ENCODE measurements around the gene IGF2BP3. TPM values are rescaled to one million over a fixed set of nuclear protein-coding genes. Genes with fewer than 3 reads are reported as not detected.

Gene IGF2BP3
- total RNA-seq, 1 experiment from 2014 or later: 11.7 TPM

DNA sequence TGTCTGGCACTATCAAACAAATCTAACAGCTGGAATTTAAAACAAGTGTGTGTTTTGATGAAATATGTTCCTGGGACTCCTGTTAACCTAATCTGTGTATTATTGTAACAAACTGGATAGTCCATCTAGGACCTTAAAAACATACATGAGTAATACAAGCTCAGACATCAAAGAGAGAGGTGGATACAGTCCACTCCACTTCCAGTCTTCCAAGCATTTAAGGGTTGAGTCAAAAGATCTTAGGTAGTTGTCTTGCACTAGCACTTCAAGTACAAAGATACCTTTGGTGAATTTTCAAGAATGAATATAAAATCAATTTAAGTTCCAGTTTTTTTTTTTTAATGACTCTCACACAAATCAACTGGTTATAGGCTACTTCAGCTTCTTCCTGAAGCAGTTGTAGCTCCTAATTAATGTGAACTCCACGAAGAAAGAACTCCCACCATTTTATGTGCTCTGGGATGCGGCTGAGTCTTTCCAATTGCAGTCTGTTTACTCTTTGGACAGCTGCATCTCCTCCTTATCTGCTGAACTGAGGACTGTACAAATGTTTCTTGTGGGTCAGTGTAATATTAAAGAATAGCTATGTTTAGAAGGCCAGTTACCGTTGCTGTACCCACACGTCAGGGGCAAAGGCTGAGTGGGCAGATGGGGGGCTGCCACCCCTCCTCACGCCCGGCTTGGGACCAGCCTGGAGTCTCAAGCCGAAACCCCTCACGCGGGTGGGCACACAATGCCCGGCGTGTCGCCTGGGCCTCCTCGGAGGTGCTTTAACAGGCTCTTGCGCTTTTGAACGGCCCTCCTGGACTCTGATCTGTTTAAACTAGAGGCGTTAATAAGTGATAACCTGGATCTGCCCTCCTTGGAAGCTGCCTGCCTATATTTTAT lies 2.9 kb upstream of the IGF2BP3 start:
- DNase-seq (no peak), ATAC-seq (no peak)
- H3F3A ChIP-seq (ENCODE audit: low read length, unreplicated experiment): no peaks in the 10 kb centered on the region
- no peak overlapping the region for H3K4me3 ChIP-seq (ENCODE audit: low read length)
- no peaks in the 10 kb centered on the region for H4K20me1 ChIP-seq (ENCODE audit: low read length)
- peaks cover 19% of the 10 kb centered on the region; the same call in 1 of the 2 replicates for H3K27me3 ChIP-seq (ENCODE audit: low read length)
- H3K36me3 ChIP-seq (ENCODE audit: low read depth, low read length): no peaks in the 10 kb centered on the region
- POLR2A ChIA-PET (ENCODE audit: unreplicated experiment): interaction anchor here (0.5 kb wide), 1 partner anchor 228 kb away, joined by 5 read pairs; no protein-coding TSS in a partner anchor
- H2AFZ ChIP-seq (ENCODE audit: low read length): no peak overlapping the region
- TF ChIP-seq, protein P1, sequence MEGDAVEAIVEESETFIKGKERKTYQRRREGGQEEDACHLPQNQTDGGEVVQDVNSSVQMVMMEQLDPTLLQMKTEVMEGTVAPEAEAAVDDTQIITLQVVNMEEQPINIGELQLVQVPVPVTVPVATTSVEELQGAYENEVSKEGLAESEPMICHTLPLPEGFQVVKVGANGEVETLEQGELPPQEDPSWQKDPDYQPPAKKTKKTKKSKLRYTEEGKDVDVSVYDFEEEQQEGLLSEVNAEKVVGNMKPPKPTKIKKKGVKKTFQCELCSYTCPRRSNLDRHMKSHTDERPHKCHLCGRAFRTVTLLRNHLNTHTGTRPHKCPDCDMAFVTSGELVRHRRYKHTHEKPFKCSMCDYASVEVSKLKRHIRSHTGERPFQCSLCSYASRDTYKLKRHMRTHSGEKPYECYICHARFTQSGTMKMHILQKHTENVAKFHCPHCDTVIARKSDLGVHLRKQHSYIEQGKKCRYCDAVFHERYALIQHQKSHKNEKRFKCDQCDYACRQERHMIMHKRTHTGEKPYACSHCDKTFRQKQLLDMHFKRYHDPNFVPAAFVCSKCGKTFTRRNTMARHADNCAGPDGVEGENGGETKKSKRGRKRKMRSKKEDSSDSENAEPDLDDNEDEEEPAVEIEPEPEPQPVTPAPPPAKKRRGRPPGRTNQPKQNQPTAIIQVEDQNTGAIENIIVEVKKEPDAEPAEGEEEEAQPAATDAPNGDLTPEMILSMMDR (conservative IDR thresholded peaks at IDR 0.05; ENCODE audit: low read depth, low read length): no peak
- CTCF ChIA-PET: interaction anchor here (0.6 to 0.9 kb wide), 2 partner anchors 83 to 200 kb away, joined by 3 read pairs; no protein-coding TSS in a partner anchor
- no peaks in the 10 kb centered on the region for H3K9me3 ChIP-seq (ENCODE audit: low read length)
- no peak overlapping the region for H3K27ac ChIP-seq (ENCODE audit: low read length)
- H3K9ac ChIP-seq (ENCODE audit: low read length): no peak overlapping the region
- H3K9me2 ChIP-seq (replicated peaks; ENCODE audit: low read length): no peaks in the 10 kb centered on the region
- BruUV-seq (replicated peaks): no TSS peak
- intact Hi-C loops (cut with micrococcal nuclease): no loop called here
- H3K4me2 ChIP-seq (ENCODE audit: low read length): peak overlapping the region; percentile 81
- H3K4me1 ChIP-seq (ENCODE audit: insufficient read depth, low read length): peaks cover 23% of the 10 kb centered on the region
- peaks cover 25% of the 10 kb centered on the region for H3K79me2 ChIP-seq (ENCODE audit: low read length)

DNA sequence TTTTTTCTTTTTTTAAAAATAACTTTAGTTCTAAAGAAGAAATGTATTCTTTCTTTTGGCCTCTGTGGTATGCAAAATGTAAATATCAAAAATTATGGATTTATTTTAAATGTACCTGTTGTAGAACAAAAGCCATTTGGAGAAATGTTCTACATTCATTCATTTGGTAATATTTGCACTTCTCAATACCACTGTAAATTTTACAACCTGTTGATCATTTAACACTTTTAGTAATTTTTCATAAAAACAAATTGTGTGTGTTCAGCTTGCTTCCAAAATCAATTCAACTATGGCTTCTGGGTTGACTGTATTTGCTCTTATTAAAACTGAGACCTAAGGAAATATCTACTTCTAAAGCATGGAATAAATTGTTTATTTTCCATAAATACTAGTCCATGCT lies 2.3 kb upstream of the IGF2BP3 start:
- H4K20me1 ChIP-seq (ENCODE audit: low read length): no peaks in the 10 kb centered on the region
- DNase-seq (no peak), ATAC-seq (no peak)
- H3K79me2 ChIP-seq (ENCODE audit: low read length): peaks cover 31% of the 10 kb centered on the region
- no peaks in the 10 kb centered on the region for H3K9me2 ChIP-seq (replicated peaks; ENCODE audit: low read length)
- H3K27me3 ChIP-seq (ENCODE audit: low read length): peaks cover 15% of the 10 kb centered on the region; the same call in 1 of the 2 replicates
- H3K4me1 ChIP-seq (ENCODE audit: insufficient read depth, low read length): peaks cover 23% of the 10 kb centered on the region
- no peaks in the 10 kb centered on the region for H3F3A ChIP-seq (ENCODE audit: low read length, unreplicated experiment)
- H3K9me3 ChIP-seq (ENCODE audit: low read length): no peaks in the 10 kb centered on the region
- H3K4me2 ChIP-seq (ENCODE audit: low read length): peak overlapping the region; percentile 81
- H3K36me3 ChIP-seq (ENCODE audit: low read depth, low read length): no peaks in the 10 kb centered on the region
- intact Hi-C loops (cut with micrococcal nuclease): no loop called here
- no peak overlapping the region for H3K27ac ChIP-seq (ENCODE audit: low read length)
- H2AFZ ChIP-seq (ENCODE audit: low read length): no peak overlapping the region
- TF ChIP-seq, protein P1 (conservative IDR thresholded peaks at IDR 0.05; ENCODE audit: low read depth, low read length): no peak
- TF ChIP-seq EZH2 (IDR thresholded peaks at IDR 0.05; ENCODE audit: low read length, unreplicated experiment): no peak
- TF ChIP-seq EZH2phosphoT487 (IDR thresholded peaks at IDR 0.05; ENCODE audit: borderline replicate concordance, low read length): no peak
- CTCF ChIA-PET: interaction anchor here (0.6 to 0.9 kb wide), 2 partner anchors 82 to 199 kb away, joined by 3 read pairs; no protein-coding TSS in a partner anchor
- BruUV-seq (replicated peaks): no TSS peak
- H3K4me3 ChIP-seq (ENCODE audit: low read length): peak overlapping the region; percentile 73; the same call in 1 of the 2 replicates
- no peak overlapping the region for H3K9ac ChIP-seq (ENCODE audit: low read length)
- POLR2A ChIA-PET (ENCODE audit: unreplicated experiment): interaction anchor here (0.5 kb wide), 1 partner anchor 229 kb away, joined by 5 read pairs; no protein-coding TSS in a partner anchor

DNA sequence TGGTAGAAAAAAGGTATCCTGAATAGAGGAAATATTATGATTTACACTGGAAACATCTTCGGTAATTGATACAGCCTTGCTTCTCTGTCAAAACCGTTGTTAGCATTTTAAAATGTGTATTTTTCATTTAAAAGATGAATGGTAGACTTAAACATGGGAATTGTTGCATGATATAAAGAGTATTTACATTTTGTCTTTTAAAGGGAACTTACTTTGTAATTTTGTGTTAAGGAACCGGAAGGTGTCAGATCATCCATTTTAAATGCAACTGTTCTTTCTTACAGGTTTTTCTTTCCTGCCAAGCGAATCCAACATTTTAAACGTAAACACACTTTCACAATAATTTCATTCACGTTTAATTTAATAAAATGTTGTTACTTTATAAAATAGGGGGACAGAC lies 1.8 kb upstream of the IGF2BP3 start:
- Histone ChIP-seq H3K27ac (ENCODE audit: low read length) (no peak overlapping the region), H3K4me2 (ENCODE audit: low read length) (peak overlapping the region; percentile 81), H3K9me3 (ENCODE audit: low read length) (no peaks in the 10 kb centered on the region), H2AFZ (ENCODE audit: low read length) (peak overlapping the region; percentile 91; the same call in 1 of the 2 replicates), H4K20me1 (ENCODE audit: low read length) (no peaks in the 10 kb centered on the region), H3K4me3 (ENCODE audit: low read length) (peak overlapping the region; percentile 73), H3K9ac (ENCODE audit: low read length) (peak overlapping the region; percentile 79), H3F3A (ENCODE audit: low read length, unreplicated experiment) (no peaks in the 10 kb centered on the region), H3K36me3 (ENCODE audit: low read depth, low read length) (no peaks in the 10 kb centered on the region), H3K4me1 (ENCODE audit: insufficient read depth, low read length) (peaks cover 28% of the 10 kb centered on the region), H3K27me3 (ENCODE audit: low read length) (peaks cover 13% of the 10 kb centered on the region; the same call in 1 of the 2 replicates), H3K9me2 (replicated peaks; ENCODE audit: low read length) (no peaks in the 10 kb centered on the region), H3K79me2 (ENCODE audit: low read length) (peaks cover 36% of the 10 kb centered on the region)
- CTCF ChIA-PET: interaction anchor here (0.6 kb wide), 1 partner anchor 82 kb away, joined by 3 read pairs; no protein-coding TSS in a partner anchor
- BruUV-seq (replicated peaks): no TSS peak
- POLR2A ChIA-PET (ENCODE audit: unreplicated experiment): no interaction called here
- DNase-seq (no peak), ATAC-seq (no peak)
- TF ChIP-seq EZH2 (IDR thresholded peaks at IDR 0.05; ENCODE audit: low read length, unreplicated experiment) (no peak), EZH2phosphoT487 (IDR thresholded peaks at IDR 0.05; ENCODE audit: borderline replicate concordance, low read length) (no peak)
- TF ChIP-seq, protein P1 (conservative IDR thresholded peaks at IDR 0.05; ENCODE audit: low read depth, low read length): no peak
- intact Hi-C loops (cut with micrococcal nuclease): no loop called here
